Esophagus muscularis mucosa (tissue), 4 donors: ENCODE measurements around the gene UGT1A1. TPM values are rescaled to one million over a fixed set of nuclear protein-coding genes. Genes with fewer than 3 reads are reported as not detected.

ENCODE experiments used
- DNase-seq: peaks from one replicate; pipeline ENCODE4 v3.0.0-alpha.2; 2017; ENCODE audit errors: extremely low spot score
- H3K27ac ChIP-seq, 4 donors: fragments of 200-600 bp; sonication (generic); replicated peaks in 1 of 4; 1 replicate in 3 of 4; 2 replicates in 1 of 4; pipeline ENCODE4 v1.5.1; 2016 to 2019; ENCODE audit warnings: mild to moderate bottlenecking in 1 of 4
- H3K27me3 ChIP-seq, 4 donors: fragments of 200-600 bp; sonication (generic); one replicate each; pipeline versions ENCODE4 v1.5.1 to v1.6.0; 2016 to 2019
- H3K36me3 ChIP-seq, 4 donors: fragments of 200-600 bp; sonication (generic); one replicate each; pipeline ENCODE4 v1.5.1; 2016 to 2019
- H3K4me1 ChIP-seq, 4 donors: fragments of 200-600 bp; sonication (generic); one replicate each; pipeline ENCODE4 v1.5.1; 2016 to 2019
- H3K4me3 ChIP-seq, 4 donors: fragments of 200-600 bp; sonication (generic); 1 replicate in 2 of 4; 2 replicates in 2 of 4; pipeline ENCODE4 v1.5.1; 2016 to 2019; ENCODE audit warnings: mild to moderate bottlenecking in 4 of 4, moderate library complexity in 1 of 4
- H3K9me3 ChIP-seq, 4 donors: fragments of 200-600 bp; sonication (generic); 1 replicate in 3 of 4; 2 replicates in 1 of 4; pipeline ENCODE4 v1.5.1; 2016 to 2019
- EP300 ChIP-seq: sonication (generic); formaldehyde crosslinking; IDR thresholded peaks from one replicate; pipeline ENCODE4 v1.6.1; 2017; ENCODE audit warnings: antibody characterized with exemption
- POLR2A ChIP-seq: fragments of 450-650 bp; IDR thresholded peaks from one replicate; pipeline ENCODE4 v1.6.1; 2017; ENCODE audit warnings: antibody characterized with exemption, moderate library complexity, mild to moderate bottlenecking, low read depth
- POLR2AphosphoS5 ChIP-seq, 2 donors: sonication (generic); formaldehyde crosslinking; IDR thresholded peaks; one replicate each; pipeline ENCODE4 v1.6.1; 2017; ENCODE audit warnings: antibody characterized with exemption in 2 of 2
- WGBS: methylation state at CpG from one replicate; pipeline ENCODE4 v1.1.5; 2018; 5-methylcytosine and 5-hydroxymethylcytosine counted together
- intact Hi-C: fragments of 100-400 bp; cut with DNase I; formaldehyde crosslinking; loops from one replicate; pipeline ENCODE4 v1.15.1; 2023
- total RNA-seq, 4 donors: library from RNA; depleted of rRNA; stranded (reverse); fragments of >200 nt; gene quantifications; one replicate each; pipeline versions ENCODE4 v1.1.0 to v1.2.1, GENCODE V29; 2016
- TF ChIP-seq, protein P1 (sequence below), 3 experiments: fragments of 200-600 bp in 2 of 3; fragments of 450-650 bp in 1 of 3; sonication (generic) in 2 of 3; IDR thresholded peaks; one replicate each; pipeline ENCODE4 v1.5.1; 2017 to 2019; ENCODE audit warnings: antibody characterized with exemption in 3 of 3, mild to moderate bottlenecking in 2 of 3, moderate library complexity in 1 of 3

The UGT1A1 gene
- total RNA-seq, 4 donors from 2014 or later: not detected

DNA sequence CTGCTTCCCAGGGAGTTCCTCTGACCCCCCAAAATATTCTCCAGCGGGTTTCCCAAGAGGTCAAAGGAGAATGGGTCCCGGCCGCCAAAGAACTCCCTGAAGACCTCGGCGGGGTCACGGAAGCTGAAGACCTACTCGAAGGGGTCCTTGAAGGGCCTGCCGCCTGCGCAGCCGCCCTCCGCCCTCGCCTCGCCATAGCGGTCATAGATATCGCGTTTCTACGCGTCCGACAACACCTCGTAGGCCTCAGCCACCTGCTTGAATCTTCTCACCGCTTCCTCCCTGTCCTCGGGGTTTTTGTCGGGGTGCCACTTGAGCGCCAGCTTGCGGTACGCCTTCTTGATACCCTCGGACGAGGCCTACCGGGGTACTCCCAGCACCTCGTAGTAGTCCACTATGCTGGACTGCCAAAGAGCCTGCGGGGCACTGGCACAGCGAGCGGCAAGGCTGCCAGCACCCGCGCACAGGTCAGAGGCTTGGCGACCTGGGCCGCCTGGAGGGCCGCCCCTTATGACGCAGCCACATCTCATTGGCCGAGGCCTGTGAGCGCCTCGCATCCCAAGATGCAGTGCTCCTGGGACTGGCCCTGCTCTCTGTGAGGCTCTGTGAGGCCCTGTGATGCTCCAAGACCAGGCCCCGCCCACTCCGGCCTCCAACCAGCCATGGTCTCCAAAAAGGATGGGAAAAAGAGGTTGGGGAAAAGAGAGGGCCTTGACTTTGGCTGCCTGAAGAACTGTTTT is 5.0 kb upstream of the UGT1A1 start:
- no peak for DNase-seq
- Histone ChIP-seq H3K27ac (no peak overlapping the region), H3K36me3 (no peaks in the 10 kb centered on the region), H3K4me1 (no peaks in the 10 kb centered on the region), H3K4me3 (no peak overlapping the region), H3K9me3 (no peaks in the 10 kb centered on the region), H3K27me3 (no peaks in the 10 kb centered on the region)
- 93% methylated on average over 36 of the region's 44 CpGs for WGBS
- intact Hi-C loops: no loop called here
- no peak for TF ChIP-seq EP300
- TF ChIP-seq, protein P1, sequence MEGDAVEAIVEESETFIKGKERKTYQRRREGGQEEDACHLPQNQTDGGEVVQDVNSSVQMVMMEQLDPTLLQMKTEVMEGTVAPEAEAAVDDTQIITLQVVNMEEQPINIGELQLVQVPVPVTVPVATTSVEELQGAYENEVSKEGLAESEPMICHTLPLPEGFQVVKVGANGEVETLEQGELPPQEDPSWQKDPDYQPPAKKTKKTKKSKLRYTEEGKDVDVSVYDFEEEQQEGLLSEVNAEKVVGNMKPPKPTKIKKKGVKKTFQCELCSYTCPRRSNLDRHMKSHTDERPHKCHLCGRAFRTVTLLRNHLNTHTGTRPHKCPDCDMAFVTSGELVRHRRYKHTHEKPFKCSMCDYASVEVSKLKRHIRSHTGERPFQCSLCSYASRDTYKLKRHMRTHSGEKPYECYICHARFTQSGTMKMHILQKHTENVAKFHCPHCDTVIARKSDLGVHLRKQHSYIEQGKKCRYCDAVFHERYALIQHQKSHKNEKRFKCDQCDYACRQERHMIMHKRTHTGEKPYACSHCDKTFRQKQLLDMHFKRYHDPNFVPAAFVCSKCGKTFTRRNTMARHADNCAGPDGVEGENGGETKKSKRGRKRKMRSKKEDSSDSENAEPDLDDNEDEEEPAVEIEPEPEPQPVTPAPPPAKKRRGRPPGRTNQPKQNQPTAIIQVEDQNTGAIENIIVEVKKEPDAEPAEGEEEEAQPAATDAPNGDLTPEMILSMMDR (IDR thresholded peaks at IDR 0.05): no peak
- TF ChIP-seq POLR2AphosphoS5 (IDR thresholded peaks at IDR 0.05): no peak
- no peak for TF ChIP-seq POLR2A

- Histone ChIP-seq H3K9me3 (no peaks in the 10 kb centered on the region), H3K4me1 (no peaks in the 10 kb centered on the region), H3K27me3 (no peaks in the 10 kb centered on the region), H3K36me3 (no peaks in the 10 kb centered on the region), H3K27ac (no peak overlapping the region), H3K4me3 (no peak overlapping the region)
- TF ChIP-seq, protein P1 (IDR thresholded peaks at IDR 0.05): no peak
- TF ChIP-seq EP300: no peak
- TF ChIP-seq POLR2AphosphoS5 (IDR thresholded peaks at IDR 0.05): no peak
- no peak for TF ChIP-seq POLR2A
- DNase-seq: no peak
- WGBS: 77% methylated on average over 7 of the region's 7 CpGs
- intact Hi-C loops: no loop called here
Measured at GRCh38 chr2:233756429-233757081, 3.5 kb upstream of the UGT1A1 start.

- Histone ChIP-seq H3K9me3 (no peaks in the 10 kb centered on the region), H3K27ac (no peak overlapping the region), H3K4me3 (no peak overlapping the region), H3K27me3 (no peaks in the 10 kb centered on the region), H3K4me1 (no peaks in the 10 kb centered on the region), H3K36me3 (no peaks in the 10 kb centered on the region)
- TF ChIP-seq POLR2AphosphoS5 (IDR thresholded peaks at IDR 0.05): no peak
- no peak for TF ChIP-seq EP300
- TF ChIP-seq, protein P1 (IDR thresholded peaks at IDR 0.05): no peak
- TF ChIP-seq POLR2A: no peak
- intact Hi-C loops: no loop called here
- DNase-seq: no peak
Measured at GRCh38 chr2:233758141-233758540, 1.9 kb upstream of the UGT1A1 start.

- Histone ChIP-seq H3K4me1 (no peaks in the 10 kb centered on the region), H3K4me3 (no peak overlapping the region), H3K27me3 (peaks cover 0 to 3% (median 0%) of the 10 kb centered on the region in 4 donors), H3K9me3 (no peaks in the 10 kb centered on the region), H3K36me3 (no peaks in the 10 kb centered on the region), H3K27ac (no peak overlapping the region)
- DNase-seq: no peak
- WGBS: 88% methylated on average over 2 of the region's 2 CpGs
- intact Hi-C loops: no loop called here
- TF ChIP-seq POLR2AphosphoS5 (IDR thresholded peaks at IDR 0.05) (no peak), EP300 (no peak), POLR2A (no peak)
- TF ChIP-seq, protein P1 (IDR thresholded peaks at IDR 0.05): no peak
Measured at GRCh38 chr2:233758849-233759248, 1.2 kb upstream of the UGT1A1 start.
